WTC11 (cell line): ENCODE measurements around the gene COX10. TPM values are rescaled to one million over a fixed set of nuclear protein-coding genes. Genes with fewer than 3 reads are reported as not detected.

Experiments used
- ATAC-seq: fragments of 200-7000 bp; cut with Tn5 transposase; 2 replicates; pipeline ENCODE4 v1.10.0; 2021; ENCODE audit warnings: mild to moderate bottlenecking, moderate library complexity
- CTCF ChIA-PET: fragments of 300-600 bp; sonication (Branson Sonifier 250); formaldehyde crosslinking; loops from one replicate; lab custom pipeline; 2021; ENCODE audit warnings: antibody characterized with exemption; lab: Charles Lee
- POLR2A ChIA-PET: fragments of 350-600 bp; sonication (Branson Sonifier 250); formaldehyde crosslinking; loops from one replicate; lab custom pipeline; 2021; ENCODE audit warnings: antibody characterized with exemption; lab: Charles Lee
- DNase-seq: peaks from one replicate; pipeline ENCODE4 v3.0.0; 2021; ENCODE audit warnings: low spot score
- H3K27ac Mint-ChIP-seq: 2 replicates; pipeline ENCODE4 v1.8.0; 2021; ENCODE audit warnings: mixed read lengths
- H3K27me3 Mint-ChIP-seq: 2 replicates; pipeline ENCODE4 v1.8.0; 2021; ENCODE audit warnings: low read depth, mild to moderate bottlenecking, moderate library complexity, mixed read lengths
- H3K36me3 Mint-ChIP-seq: 2 replicates; pipeline ENCODE4 v1.8.0; 2021; ENCODE audit warnings: mixed read lengths
- H3K4me1 Mint-ChIP-seq: 2 replicates; pipeline ENCODE4 v1.8.0; 2022; ENCODE audit warnings: mixed read lengths
- H3K4me3 Mint-ChIP-seq: 2 replicates; pipeline ENCODE4 v1.8.0; 2021; ENCODE audit warnings: mild to moderate bottlenecking, moderate library complexity, mixed read lengths
- H3K9me3 Mint-ChIP-seq: 2 replicates; pipeline ENCODE4 v1.8.0; 2021; ENCODE audit warnings: mixed read lengths
- ATF1 ChIP-seq: sonication (generic); formaldehyde crosslinking; IDR thresholded peaks from 2 replicates; pipeline ENCODE4 v1.8.1; 2023; ENCODE audit warnings: mild to moderate bottlenecking, moderate library complexity, missing genetic modification reagents
- E2F4 ChIP-seq: sonication (generic); formaldehyde crosslinking; IDR thresholded peaks from 2 replicates; pipeline ENCODE4 v1.8.1; 2022; ENCODE audit warnings: low read depth, mild to moderate bottlenecking, moderate library complexity, missing genetic modification reagents, borderline replicate concordance
- FOXK1 ChIP-seq: sonication (generic); formaldehyde crosslinking; IDR thresholded peaks from 2 replicates; pipeline ENCODE4 v1.8.0; 2022; ENCODE audit warnings: mild to moderate bottlenecking, moderate library complexity, missing genetic modification reagents
- GABPB1 ChIP-seq: sonication (generic); formaldehyde crosslinking; IDR thresholded peaks from 2 replicates; pipeline ENCODE4 v1.8.1; 2023; ENCODE audit warnings: mild to moderate bottlenecking, missing genetic modification reagents
- GRHL2 ChIP-seq: fragments of 250-450 bp; sonication (Bioruptor Pico); IDR thresholded peaks from 2 replicates; pipeline ENCODE4 v1.8.0; 2022; ENCODE audit warnings: mild to moderate bottlenecking, moderate library complexity; ENCODE audit not compliant: insufficient replicate concordance, severe bottlenecking
- IRF1 ChIP-seq: sonication (generic); formaldehyde crosslinking; IDR thresholded peaks from 2 replicates; pipeline ENCODE4 v1.8.0; 2023; ENCODE audit warnings: missing genetic modification reagents
- KAT7 ChIP-seq: sonication (generic); formaldehyde crosslinking; IDR thresholded peaks from 2 replicates; pipeline ENCODE4 v1.8.1; 2023; ENCODE audit warnings: missing genetic modification reagents, mild to moderate bottlenecking, borderline replicate concordance
- MAX ChIP-seq: sonication (generic); formaldehyde crosslinking; IDR thresholded peaks from 2 replicates; pipeline ENCODE4 v1.8.0; 2022; ENCODE audit warnings: mild to moderate bottlenecking, missing genetic modification reagents
- MYBL2 ChIP-seq: sonication (generic); formaldehyde crosslinking; IDR thresholded peaks from 2 replicates; pipeline ENCODE4 v1.8.1; 2023; ENCODE audit warnings: mild to moderate bottlenecking, moderate library complexity, missing genetic modification reagents
- NR2C2 ChIP-seq: sonication (generic); formaldehyde crosslinking; IDR thresholded peaks from 2 replicates; pipeline ENCODE4 v1.8.0; 2022; ENCODE audit warnings: mild to moderate bottlenecking, missing genetic modification reagents
- SOX15 ChIP-seq: fragments of 250-450 bp; sonication (Bioruptor Pico); IDR thresholded peaks from 2 replicates; pipeline ENCODE4 v1.9.0; 2021; ENCODE audit warnings: mild to moderate bottlenecking
- USF1 ChIP-seq: sonication (generic); formaldehyde crosslinking; IDR thresholded peaks from 2 replicates; pipeline ENCODE4 v1.8.0; 2022; ENCODE audit warnings: mild to moderate bottlenecking, missing genetic modification reagents
- ZBTB43 ChIP-seq: sonication (generic); formaldehyde crosslinking; IDR thresholded peaks from 2 replicates; pipeline ENCODE4 v1.8.1; 2023; ENCODE audit warnings: mild to moderate bottlenecking, missing genetic modification reagents
- ZNF263 ChIP-seq: sonication (generic); formaldehyde crosslinking; IDR thresholded peaks from 2 replicates; pipeline ENCODE4 v1.8.1; 2022; ENCODE audit warnings: low read depth, mild to moderate bottlenecking, moderate library complexity, missing genetic modification reagents
- ZNF423 ChIP-seq: fragments of 250-450 bp; sonication (Bioruptor Pico); IDR thresholded peaks from 2 replicates; pipeline ENCODE4 v2.1.2; 2022; ENCODE audit warnings: mild to moderate bottlenecking, moderate library complexity
- total RNA-seq: library from RNA; stranded (reverse); gene quantifications from 3 replicates; pipeline ENCODE4 v1.2.3, GENCODE V29; 2021

COX10 gene
- total RNA-seq, 1 experiment from 2014 or later, result 22.0 TPM

- ATAC-seq (no peak), DNase-seq (no peak)
- Mint-ChIP-seq H3K27ac (no peak overlapping the region; the same call in 1 of the 2 replicates), H3K4me1 (peaks cover 46% of the 10 kb centered on the region), H3K27me3 (no peaks in the 10 kb centered on the region), H3K9me3 (no peaks in the 10 kb centered on the region), H3K4me3 (no peak overlapping the region), H3K36me3 (no peaks in the 10 kb centered on the region)
- POLR2A ChIA-PET, result no interaction called here
- CTCF ChIA-PET, result no interaction called here
- TF ChIP-seq NR2C2 (CRISPR knock-in tag), result no peak
- TF ChIP-seq ZBTB43 (CRISPR knock-in tag), result no peak
- TF ChIP-seq ATF1, result no peak
These were observed 56.3 kb downstream of the COX10 start for GRCh38 chr17:14125518-14126137.

- CTCF ChIA-PET, result no interaction called here
- TF ChIP-seq E2F4 (CRISPR knock-in tag), result no peak
- ATAC-seq (no peak), DNase-seq (no peak)
- Mint-ChIP-seq H3K4me1 (peaks cover 49% of the 10 kb centered on the region), H3K4me3 (no peak overlapping the region), H3K36me3 (no peaks in the 10 kb centered on the region), H3K9me3 (no peaks in the 10 kb centered on the region), H3K27me3 (no peaks in the 10 kb centered on the region), H3K27ac (no peak overlapping the region)
- POLR2A ChIA-PET, result no interaction called here
These were observed 63.8 kb downstream of the COX10 start for GRCh38 chr17:14133104-14133503.

GRCh38 chr17:14134456-14134855 lies 65.2 kb downstream of the COX10 start:
- Mint-ChIP-seq H3K4me1 (peaks cover 54% of the 10 kb centered on the region), H3K27me3 (no peaks in the 10 kb centered on the region), H3K27ac (no peak overlapping the region; the same call in 1 of the 2 replicates), H3K9me3 (no peaks in the 10 kb centered on the region), H3K36me3 (no peaks in the 10 kb centered on the region), H3K4me3 (no peak overlapping the region)
- TF ChIP-seq FOXK1 (no peak), GRHL2 (CRISPR knock-in tag) (no peak), USF1 (CRISPR knock-in tag) (no peak), GABPB1 (CRISPR knock-in tag) (no peak), E2F4 (CRISPR knock-in tag) (no peak), ZNF263 (no peak), IRF1 (CRISPR knock-in tag) (no peak), KAT7 (CRISPR knock-in tag) (no peak), SOX15 (CRISPR knock-in tag) (no peak), MAX (no peak), MYBL2 (CRISPR knock-in tag) (no peak), ZNF423 (CRISPR knock-in tag) (no peak)
- DNase-seq (no peak), ATAC-seq (no peak)
- POLR2A ChIA-PET, result no interaction called here
- CTCF ChIA-PET, result no interaction called here
